Suprapubic skin (tissue), 4 donors: ENCODE results near the gene RASAL3. TPM values are rescaled to one million over a fixed set of nuclear protein-coding genes. Genes with fewer than 3 reads are reported as not detected.

Experiments
- DNase-seq, 2 donors: peaks; one replicate each; pipeline ENCODE4 v3.0.0-alpha.2; 2019; ENCODE audit warnings: low spot score in 2 of 2
- H3K27ac ChIP-seq: fragments of 200-600 bp; sonication (generic); one replicate; pipeline ENCODE4 v1.5.1; 2019
- H3K27me3 ChIP-seq: fragments of 200-600 bp; sonication (generic); one replicate; pipeline ENCODE4 v1.5.1; 2019
- H3K36me3 ChIP-seq: fragments of 200-600 bp; sonication (generic); one replicate; pipeline ENCODE4 v1.5.1; 2019
- H3K4me1 ChIP-seq: fragments of 200-600 bp; sonication (generic); one replicate; pipeline ENCODE4 v1.5.1; 2019
- H3K4me3 ChIP-seq: fragments of 200-600 bp; sonication (generic); one replicate; pipeline ENCODE4 v1.5.1; 2019; ENCODE audit warnings: mild to moderate bottlenecking
- H3K9me3 ChIP-seq: fragments of 200-600 bp; sonication (generic); one replicate; pipeline ENCODE4 v1.5.1; 2019
- EP300 ChIP-seq: sonication (generic); formaldehyde crosslinking; IDR thresholded peaks from one replicate; pipeline ENCODE4 v1.6.1; 2017; ENCODE audit warnings: antibody characterized with exemption
- POLR2A ChIP-seq, 2 donors: fragments of 450-650 bp; IDR thresholded peaks; one replicate each; pipeline ENCODE4 v1.6.1; 2017; ENCODE audit warnings: antibody characterized with exemption in 2 of 2, mild to moderate bottlenecking in 2 of 2, moderate library complexity in 2 of 2
- POLR2AphosphoS5 ChIP-seq, 3 donors: sonication (generic); formaldehyde crosslinking; IDR thresholded peaks; one replicate each; pipeline ENCODE4 v1.6.1; 2017; ENCODE audit warnings: antibody characterized with exemption in 3 of 3
- WGBS: methylation state at CpG from one replicate; pipeline ENCODE4 v1.1.5; 2018; 5-methylcytosine and 5-hydroxymethylcytosine counted together
- total RNA-seq, 4 donors: library from RNA; depleted of rRNA; stranded (reverse); fragments of >200 nt; gene quantifications; one replicate each; pipeline ENCODE4 v1.1.0, GENCODE V29; 2016
- TF ChIP-seq, protein P1 (sequence below), 2 donors: fragments of 200-600 bp in 1 of 2; fragments of 450-650 bp in 1 of 2; sonication (generic) in 1 of 2; IDR thresholded peaks; one replicate each; pipeline ENCODE4 v1.5.1; 2016 to 2019; ENCODE audit warnings: antibody characterized with exemption in 2 of 2, mild to moderate bottlenecking in 1 of 2, moderate library complexity in 1 of 2

Gene RASAL3
- total RNA-seq, 4 donors from 2014 or later, result 0.70 to 2.4 (median 1.0) TPM

DNA sequence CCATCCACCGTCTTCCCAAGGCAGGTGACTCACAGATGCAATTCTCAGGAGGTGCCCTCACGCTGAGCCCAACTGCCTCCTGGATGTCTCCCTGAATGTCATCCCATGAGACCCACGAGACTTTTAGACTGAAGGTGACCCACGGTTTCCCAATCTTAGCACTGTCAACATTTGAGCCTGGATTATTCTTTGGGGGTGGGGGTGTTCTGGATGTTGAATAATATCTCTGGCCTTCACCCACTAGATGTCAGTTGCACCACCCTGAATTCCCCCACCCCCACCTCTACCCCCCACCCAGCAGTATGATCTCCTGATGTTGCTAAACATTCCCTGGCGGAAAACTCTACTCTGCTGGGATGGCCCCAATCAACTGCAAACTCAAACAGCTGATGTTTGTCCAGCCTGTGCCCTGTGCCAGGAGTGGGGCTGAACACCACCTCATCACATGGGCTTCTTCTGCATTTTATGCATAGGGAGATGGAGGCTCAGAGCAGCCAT, 41.8 kb upstream of the RASAL3 start:
- Histone ChIP-seq H3K27me3 (peaks cover 43% of the 10 kb centered on the region), H3K27ac (no peak overlapping the region), H3K9me3 (no peaks in the 10 kb centered on the region), H3K4me1 (peaks cover 24% of the 10 kb centered on the region), H3K36me3 (no peaks in the 10 kb centered on the region), H3K4me3 (no peak overlapping the region)
- DNase-seq, result no peak
- WGBS, result 67% methylated on average over 5 of the region's 5 CpGs
- TF ChIP-seq POLR2A (IDR thresholded peaks at IDR 0.05), result no peak
- TF ChIP-seq, protein P1, sequence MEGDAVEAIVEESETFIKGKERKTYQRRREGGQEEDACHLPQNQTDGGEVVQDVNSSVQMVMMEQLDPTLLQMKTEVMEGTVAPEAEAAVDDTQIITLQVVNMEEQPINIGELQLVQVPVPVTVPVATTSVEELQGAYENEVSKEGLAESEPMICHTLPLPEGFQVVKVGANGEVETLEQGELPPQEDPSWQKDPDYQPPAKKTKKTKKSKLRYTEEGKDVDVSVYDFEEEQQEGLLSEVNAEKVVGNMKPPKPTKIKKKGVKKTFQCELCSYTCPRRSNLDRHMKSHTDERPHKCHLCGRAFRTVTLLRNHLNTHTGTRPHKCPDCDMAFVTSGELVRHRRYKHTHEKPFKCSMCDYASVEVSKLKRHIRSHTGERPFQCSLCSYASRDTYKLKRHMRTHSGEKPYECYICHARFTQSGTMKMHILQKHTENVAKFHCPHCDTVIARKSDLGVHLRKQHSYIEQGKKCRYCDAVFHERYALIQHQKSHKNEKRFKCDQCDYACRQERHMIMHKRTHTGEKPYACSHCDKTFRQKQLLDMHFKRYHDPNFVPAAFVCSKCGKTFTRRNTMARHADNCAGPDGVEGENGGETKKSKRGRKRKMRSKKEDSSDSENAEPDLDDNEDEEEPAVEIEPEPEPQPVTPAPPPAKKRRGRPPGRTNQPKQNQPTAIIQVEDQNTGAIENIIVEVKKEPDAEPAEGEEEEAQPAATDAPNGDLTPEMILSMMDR (IDR thresholded peaks at IDR 0.05), result no peak
- TF ChIP-seq POLR2AphosphoS5 (IDR thresholded peaks at IDR 0.05), result no peak
- TF ChIP-seq EP300, result no peak

DNA sequence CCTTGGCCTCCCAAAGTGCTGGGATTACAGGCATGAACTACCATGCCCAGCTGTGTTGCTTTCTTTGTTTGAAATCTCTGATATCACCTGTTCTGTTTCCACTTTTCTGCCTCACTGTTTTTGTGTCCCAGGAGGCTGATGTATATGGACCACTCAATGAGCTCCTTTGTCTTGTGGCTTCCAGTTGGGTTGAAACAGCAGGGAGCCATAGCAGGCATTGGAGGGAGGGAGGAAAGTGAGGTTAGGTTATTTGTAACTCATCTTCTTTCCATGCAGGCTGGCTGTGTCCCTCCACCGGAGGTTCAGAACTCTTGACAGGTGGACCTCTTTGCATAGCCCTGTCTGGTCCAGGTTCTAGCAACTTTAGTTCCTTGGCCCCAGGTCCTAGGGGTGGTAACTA, 37.9 kb upstream of the RASAL3 start:
- TF ChIP-seq POLR2A (IDR thresholded peaks at IDR 0.05), result no peak
- TF ChIP-seq EP300, result no peak
- TF ChIP-seq, protein P1 (IDR thresholded peaks at IDR 0.05), result no peak
- no peak for TF ChIP-seq POLR2AphosphoS5 (IDR thresholded peaks at IDR 0.05)
- no peak overlapping the region for H3K4me3 ChIP-seq
- no peak overlapping the region for H3K27ac ChIP-seq
- WGBS, result 67% methylated on average over 1 of the region's 1 CpG
- H3K36me3 ChIP-seq, result no peaks in the 10 kb centered on the region
- no peak for DNase-seq
- H3K9me3 ChIP-seq, result no peaks in the 10 kb centered on the region
- no peaks in the 10 kb centered on the region for H3K4me1 ChIP-seq
- peaks cover 22% of the 10 kb centered on the region for H3K27me3 ChIP-seq

DNA sequence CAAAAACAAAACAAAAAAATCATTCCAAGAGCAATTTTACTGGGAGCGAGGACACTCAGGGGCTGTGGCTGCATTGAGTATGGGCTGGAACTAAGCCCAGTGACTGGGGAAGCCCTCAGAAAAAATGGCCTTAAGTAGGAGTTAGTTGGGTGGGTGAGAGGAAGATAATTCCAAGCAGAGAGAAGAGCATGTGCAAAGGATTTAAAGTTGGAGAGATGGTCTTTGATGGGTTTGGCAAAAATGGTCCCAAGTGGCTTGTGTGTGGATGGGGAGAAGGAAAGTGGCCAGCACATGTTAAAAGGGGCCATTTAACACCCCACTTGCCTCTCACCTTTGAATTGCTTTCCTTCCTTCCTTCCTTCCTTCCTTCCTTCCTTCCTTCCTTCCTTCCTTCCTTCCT, 37.3 kb upstream of the RASAL3 start:
- Histone ChIP-seq H3K27me3 (peaks cover 20% of the 10 kb centered on the region), H3K9me3 (no peaks in the 10 kb centered on the region), H3K36me3 (no peaks in the 10 kb centered on the region), H3K4me3 (no peak overlapping the region), H3K27ac (no peak overlapping the region), H3K4me1 (no peaks in the 10 kb centered on the region)
- WGBS, result 57% methylated on average over 1 of the region's 1 CpG
- DNase-seq, result no peak
- TF ChIP-seq, protein P1 (IDR thresholded peaks at IDR 0.05), result no peak
- TF ChIP-seq POLR2A (IDR thresholded peaks at IDR 0.05), result no peak
- no peak for TF ChIP-seq EP300
- no peak for TF ChIP-seq POLR2AphosphoS5 (IDR thresholded peaks at IDR 0.05)

DNA sequence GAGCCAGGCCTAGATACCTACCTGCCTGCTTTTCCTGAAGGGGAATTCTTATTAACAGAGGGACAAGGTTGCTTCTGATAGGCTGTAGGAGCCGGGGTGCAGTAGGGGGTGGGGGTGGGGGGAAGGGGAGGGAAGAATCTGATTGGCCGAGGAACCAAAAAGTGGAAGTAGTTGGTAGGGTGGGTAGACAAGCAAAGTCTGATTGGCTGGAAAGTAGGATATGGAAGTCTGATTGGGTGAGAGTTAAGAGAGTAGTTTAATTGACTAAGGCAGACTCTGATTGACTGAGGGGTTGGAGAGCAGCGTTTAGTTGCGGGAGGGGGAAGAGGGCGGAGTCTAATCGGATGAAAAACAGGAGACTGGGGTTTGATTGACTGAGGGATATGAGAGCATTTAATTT, 34.6 kb upstream of the RASAL3 start:
- Histone ChIP-seq H3K4me3 (no peak overlapping the region), H3K36me3 (no peaks in the 10 kb centered on the region), H3K27me3 (peaks cover 10% of the 10 kb centered on the region), H3K27ac (no peak overlapping the region), H3K4me1 (no peaks in the 10 kb centered on the region), H3K9me3 (no peaks in the 10 kb centered on the region)
- WGBS, result 54% methylated on average over 6 of the region's 6 CpGs
- TF ChIP-seq, protein P1 (IDR thresholded peaks at IDR 0.05), result no peak
- TF ChIP-seq EP300 (no peak), POLR2A (IDR thresholded peaks at IDR 0.05) (no peak), POLR2AphosphoS5 (IDR thresholded peaks at IDR 0.05) (no peak)
- DNase-seq, result no peak

DNA sequence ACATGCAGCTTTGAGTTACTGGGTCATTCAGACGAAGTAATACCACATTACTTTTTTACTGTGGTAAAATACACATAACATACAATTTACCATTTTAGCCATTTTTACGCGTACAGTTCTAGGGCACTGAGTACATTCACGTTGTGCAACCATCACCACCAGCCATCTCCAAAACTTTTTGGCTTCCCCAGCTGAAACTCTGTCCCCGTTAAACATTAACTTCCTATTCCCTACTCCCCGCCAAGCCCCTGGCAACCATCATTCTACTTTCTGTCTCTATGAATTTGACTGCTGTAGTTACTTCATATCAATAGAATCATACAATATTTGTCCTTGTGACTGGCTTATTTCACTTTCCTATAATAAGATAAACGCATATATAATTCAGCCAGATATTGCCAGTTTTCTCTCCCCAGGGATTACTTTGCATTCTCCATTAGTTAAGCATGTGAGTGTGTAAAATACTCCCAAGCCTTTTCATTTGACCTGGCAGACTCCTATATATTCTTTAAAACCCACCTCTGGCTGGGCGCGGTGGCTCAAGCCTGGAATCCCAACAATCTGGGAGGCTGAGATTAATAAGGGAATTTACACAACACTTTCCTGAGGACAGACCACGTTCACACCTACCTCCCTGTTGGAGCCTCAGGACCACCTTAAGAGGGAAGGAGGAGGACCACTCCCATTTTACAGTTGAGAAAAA, 34.0 kb upstream of the RASAL3 start:
- no peaks in the 10 kb centered on the region for H3K36me3 ChIP-seq
- peaks cover 10% of the 10 kb centered on the region for H3K27me3 ChIP-seq
- no peaks in the 10 kb centered on the region for H3K9me3 ChIP-seq
- no peak for DNase-seq
- 78% methylated on average over 10 of the region's 10 CpGs for WGBS
- no peak overlapping the region for H3K27ac ChIP-seq
- H3K4me1 ChIP-seq, result no peaks in the 10 kb centered on the region
- H3K4me3 ChIP-seq, result no peak overlapping the region
- no peak for TF ChIP-seq POLR2A (IDR thresholded peaks at IDR 0.05)
- TF ChIP-seq, protein P1 (IDR thresholded peaks at IDR 0.05), result no peak
- no peak for TF ChIP-seq EP300
- no peak for TF ChIP-seq POLR2AphosphoS5 (IDR thresholded peaks at IDR 0.05)
